ENCODE results near the gene FBXW12.

Gene FBXW12

DNA sequence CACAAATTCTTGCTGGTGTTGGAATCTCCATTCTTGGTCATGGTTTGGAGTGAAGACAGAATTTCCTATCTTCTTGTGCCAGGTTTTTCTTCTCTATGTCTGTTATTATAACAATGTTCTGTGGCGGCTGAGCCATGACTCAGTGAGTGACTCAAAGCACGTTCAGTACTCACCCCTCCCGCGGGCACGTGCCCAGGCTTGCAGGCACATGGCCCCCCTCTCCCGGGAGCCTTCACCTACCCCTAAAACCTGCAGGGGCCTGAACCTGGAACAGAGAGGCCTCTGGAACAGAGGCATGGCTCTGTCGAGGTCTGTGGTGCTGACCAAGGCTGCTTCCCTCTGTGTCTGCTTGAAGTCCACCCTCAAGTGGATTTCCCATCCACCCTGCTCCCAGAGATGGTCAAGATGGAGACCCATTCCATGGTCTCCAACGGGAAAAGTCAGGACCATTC lies 30.3 kb downstream of the FBXW12 start:
- H3K27ac ChIP-seq (replicated peaks), result no peak overlapping the region
- H3K4me3 ChIP-seq (replicated peaks; ENCODE audit: insufficient read depth, low read length), result no peak overlapping the region
- no peak for DNase-seq (ENCODE audit: low read depth in 1 of 2, low spot score in 1 of 2)
- TF ChIP-seq, protein P1, sequence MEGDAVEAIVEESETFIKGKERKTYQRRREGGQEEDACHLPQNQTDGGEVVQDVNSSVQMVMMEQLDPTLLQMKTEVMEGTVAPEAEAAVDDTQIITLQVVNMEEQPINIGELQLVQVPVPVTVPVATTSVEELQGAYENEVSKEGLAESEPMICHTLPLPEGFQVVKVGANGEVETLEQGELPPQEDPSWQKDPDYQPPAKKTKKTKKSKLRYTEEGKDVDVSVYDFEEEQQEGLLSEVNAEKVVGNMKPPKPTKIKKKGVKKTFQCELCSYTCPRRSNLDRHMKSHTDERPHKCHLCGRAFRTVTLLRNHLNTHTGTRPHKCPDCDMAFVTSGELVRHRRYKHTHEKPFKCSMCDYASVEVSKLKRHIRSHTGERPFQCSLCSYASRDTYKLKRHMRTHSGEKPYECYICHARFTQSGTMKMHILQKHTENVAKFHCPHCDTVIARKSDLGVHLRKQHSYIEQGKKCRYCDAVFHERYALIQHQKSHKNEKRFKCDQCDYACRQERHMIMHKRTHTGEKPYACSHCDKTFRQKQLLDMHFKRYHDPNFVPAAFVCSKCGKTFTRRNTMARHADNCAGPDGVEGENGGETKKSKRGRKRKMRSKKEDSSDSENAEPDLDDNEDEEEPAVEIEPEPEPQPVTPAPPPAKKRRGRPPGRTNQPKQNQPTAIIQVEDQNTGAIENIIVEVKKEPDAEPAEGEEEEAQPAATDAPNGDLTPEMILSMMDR (IDR thresholded peaks at IDR 0.05; ENCODE audit: insufficient read depth, low read length), result no peak
- TF ChIP-seq, protein P2, sequence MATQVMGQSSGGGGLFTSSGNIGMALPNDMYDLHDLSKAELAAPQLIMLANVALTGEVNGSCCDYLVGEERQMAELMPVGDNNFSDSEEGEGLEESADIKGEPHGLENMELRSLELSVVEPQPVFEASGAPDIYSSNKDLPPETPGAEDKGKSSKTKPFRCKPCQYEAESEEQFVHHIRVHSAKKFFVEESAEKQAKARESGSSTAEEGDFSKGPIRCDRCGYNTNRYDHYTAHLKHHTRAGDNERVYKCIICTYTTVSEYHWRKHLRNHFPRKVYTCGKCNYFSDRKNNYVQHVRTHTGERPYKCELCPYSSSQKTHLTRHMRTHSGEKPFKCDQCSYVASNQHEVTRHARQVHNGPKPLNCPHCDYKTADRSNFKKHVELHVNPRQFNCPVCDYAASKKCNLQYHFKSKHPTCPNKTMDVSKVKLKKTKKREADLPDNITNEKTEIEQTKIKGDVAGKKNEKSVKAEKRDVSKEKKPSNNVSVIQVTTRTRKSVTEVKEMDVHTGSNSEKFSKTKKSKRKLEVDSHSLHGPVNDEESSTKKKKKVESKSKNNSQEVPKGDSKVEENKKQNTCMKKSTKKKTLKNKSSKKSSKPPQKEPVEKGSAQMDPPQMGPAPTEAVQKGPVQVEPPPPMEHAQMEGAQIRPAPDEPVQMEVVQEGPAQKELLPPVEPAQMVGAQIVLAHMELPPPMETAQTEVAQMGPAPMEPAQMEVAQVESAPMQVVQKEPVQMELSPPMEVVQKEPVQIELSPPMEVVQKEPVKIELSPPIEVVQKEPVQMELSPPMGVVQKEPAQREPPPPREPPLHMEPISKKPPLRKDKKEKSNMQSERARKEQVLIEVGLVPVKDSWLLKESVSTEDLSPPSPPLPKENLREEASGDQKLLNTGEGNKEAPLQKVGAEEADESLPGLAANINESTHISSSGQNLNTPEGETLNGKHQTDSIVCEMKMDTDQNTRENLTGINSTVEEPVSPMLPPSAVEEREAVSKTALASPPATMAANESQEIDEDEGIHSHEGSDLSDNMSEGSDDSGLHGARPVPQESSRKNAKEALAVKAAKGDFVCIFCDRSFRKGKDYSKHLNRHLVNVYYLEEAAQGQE (IDR thresholded peaks at IDR 0.05; ENCODE audit: insufficient replicate concordance, low read depth), result no peak
- TF ChIP-seq SPI1 (IDR thresholded peaks at IDR 0.05; ENCODE audit: borderline replicate concordance, low read depth) (no peak), GABPA (IDR thresholded peaks at IDR 0.05; ENCODE audit: low read depth) (no peak)
- H3K27me3 ChIP-seq (ENCODE audit: insufficient read depth, poor library complexity, severe bottlenecking), result no peaks in the 10 kb centered on the region

DNA sequence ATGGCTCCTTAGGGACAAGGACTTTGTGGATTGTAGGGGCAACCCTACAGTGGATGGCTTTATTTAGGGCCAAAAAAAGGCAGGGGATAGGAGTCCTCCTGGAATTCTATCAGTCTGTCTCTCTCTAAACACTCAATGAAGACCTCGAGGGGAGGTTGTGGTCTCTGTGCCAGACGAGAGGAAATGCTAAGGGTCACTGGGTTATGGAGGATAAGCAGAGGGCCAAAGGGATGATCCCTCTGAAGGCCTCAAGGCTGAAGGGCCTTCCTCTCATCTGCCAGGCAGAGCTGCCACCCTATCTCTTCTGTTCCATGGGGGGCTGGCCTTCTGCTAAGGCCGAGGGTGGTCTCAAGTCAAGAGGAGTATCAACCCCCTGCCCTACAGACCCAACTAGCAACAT lies 30.9 kb downstream of the FBXW12 start:
- H3K27me3 ChIP-seq (ENCODE audit: insufficient read depth, poor library complexity, severe bottlenecking), result no peaks in the 10 kb centered on the region
- H3K4me3 ChIP-seq (replicated peaks; ENCODE audit: insufficient read depth, low read length), result no peak overlapping the region
- TF ChIP-seq, protein P1 (IDR thresholded peaks at IDR 0.05; ENCODE audit: insufficient read depth, low read length), result no peak
- no peak for TF ChIP-seq GABPA (IDR thresholded peaks at IDR 0.05; ENCODE audit: low read depth)
- TF ChIP-seq, protein P2 (IDR thresholded peaks at IDR 0.05; ENCODE audit: insufficient replicate concordance, low read depth), result no peak
- TF ChIP-seq POLR2AphosphoS5 (IDR thresholded peaks at IDR 0.05; ENCODE audit: low read depth), result no peak
- TF ChIP-seq SPI1 (IDR thresholded peaks at IDR 0.05; ENCODE audit: borderline replicate concordance, low read depth), result no peak
- DNase-seq (ENCODE audit: low read depth in 1 of 2, low spot score in 1 of 2), result no peak
- no peak overlapping the region for H3K27ac ChIP-seq (replicated peaks)

DNA sequence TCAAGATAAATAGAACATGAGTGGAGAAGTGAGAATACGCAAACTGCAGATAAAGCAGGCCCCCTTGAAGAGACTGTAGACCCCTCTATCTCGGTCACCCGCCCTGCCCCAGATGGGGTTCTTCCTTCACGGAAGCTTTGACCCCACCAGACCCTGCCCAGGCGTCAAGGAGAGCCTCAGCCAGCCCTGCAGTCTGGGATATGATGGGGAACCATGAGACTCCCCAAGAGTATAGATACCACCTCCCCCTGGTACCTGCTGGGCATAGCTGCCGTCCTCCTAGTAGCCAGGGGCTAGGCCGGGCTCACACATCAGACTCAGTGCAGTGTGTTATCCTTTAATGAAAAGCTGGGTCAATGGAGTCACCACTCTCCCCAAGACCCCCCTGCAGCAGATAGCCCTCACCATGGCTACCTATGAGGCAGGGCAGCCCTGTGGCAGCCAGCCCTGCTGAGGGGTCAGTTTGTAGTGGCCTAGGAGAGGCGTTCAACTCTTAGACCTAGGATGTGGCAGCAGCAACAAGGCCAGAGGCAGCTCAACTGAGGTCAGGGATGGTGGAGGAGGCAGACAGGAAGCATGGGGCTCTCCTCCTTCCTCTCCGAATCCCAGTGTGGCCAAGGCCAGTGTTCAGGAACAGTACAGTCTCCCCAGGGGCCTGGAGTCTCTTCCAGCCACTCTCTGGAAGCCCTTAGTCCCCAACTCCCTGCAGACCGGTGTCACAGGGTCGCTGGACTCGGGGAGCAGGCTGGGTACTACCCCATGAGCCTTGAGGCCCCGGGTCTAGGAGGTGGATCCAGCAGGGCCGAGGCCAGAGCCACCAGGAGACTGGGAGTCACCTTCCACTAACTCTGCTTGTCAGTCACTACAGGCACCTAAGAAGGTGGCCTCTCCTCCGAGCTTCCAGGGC lies 31.8 kb downstream of the FBXW12 start:
- Histone ChIP-seq H3K27ac (replicated peaks) (no peak overlapping the region), H3K4me3 (replicated peaks; ENCODE audit: insufficient read depth, low read length) (no peak overlapping the region), H3K27me3 (ENCODE audit: insufficient read depth, poor library complexity, severe bottlenecking) (no peaks in the 10 kb centered on the region)
- TF ChIP-seq SPI1 (IDR thresholded peaks at IDR 0.05; ENCODE audit: borderline replicate concordance, low read depth) (no peak), POLR2AphosphoS5 (IDR thresholded peaks at IDR 0.05; ENCODE audit: low read depth) (no peak), GABPA (IDR thresholded peaks at IDR 0.05; ENCODE audit: low read depth) (no peak)
- TF ChIP-seq, protein P1 (IDR thresholded peaks at IDR 0.05; ENCODE audit: insufficient read depth, low read length), result no peak
- TF ChIP-seq, protein P2 (IDR thresholded peaks at IDR 0.05; ENCODE audit: insufficient replicate concordance, low read depth), result no peak
- no peak for DNase-seq (ENCODE audit: low read depth in 1 of 2, low spot score in 1 of 2)

Data from HL-60 (cell line).